SH-SY5Y (cell line): ENCODE measurements around the gene EIF4G3.

Experiments
- GATA2 ChIP-seq: IDR thresholded peaks from 2 replicates; pipeline ENCODE4 v1.6.1; 2011; ENCODE audit warnings: mild to moderate bottlenecking, low read depth, low read length
- GATA3 ChIP-seq: IDR thresholded peaks from 2 replicates; pipeline ENCODE4 v1.6.1; 2011; ENCODE audit warnings: low read depth, mild to moderate bottlenecking, low read length, moderate library complexity

DNA sequence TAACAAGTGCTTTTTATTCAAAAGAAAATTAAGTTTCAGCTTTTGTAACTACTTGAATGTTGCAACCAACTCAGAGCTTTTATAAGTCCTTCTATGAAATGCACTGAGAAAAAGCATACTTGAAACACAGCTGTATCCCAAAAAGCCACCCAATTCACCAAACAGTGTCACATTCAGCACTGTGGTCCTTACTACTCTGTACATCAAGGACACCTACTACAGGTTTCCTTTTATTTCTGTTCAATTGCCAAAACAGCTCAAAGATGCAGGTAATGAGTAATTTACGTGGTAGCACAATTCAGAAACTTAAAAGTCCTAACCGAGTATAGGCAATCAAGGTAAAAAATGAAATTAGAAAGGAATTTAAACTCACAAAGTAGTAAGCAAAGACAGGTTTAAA, 2.5 kb downstream of the EIF4G3 start:
- TF ChIP-seq GATA3: no peak
- no peak for TF ChIP-seq GATA2
